Measurements from ENCODE around the gene PIAS4.
"Not testable (repeated sequence)": the region's sequence is repeated elsewhere in the genome, so short reads cannot be mapped to it uniquely, and the experiment has no call there.

PIAS4 gene

GRCh38 chr19:4007021-4007835 is at the start of gene PIAS4:
PIAS4 (plus strand) TSS chr19:4007736; CDS start chr19:4007761, 25 bp downstream.
- DNase-seq (ENCODE audit: low read depth): no peak

- no peak for DNase-seq (ENCODE audit: low read depth)
These were observed 48.4 kb upstream of the PIAS4 start for GRCh38 chr19:3958836-3959765.

- DNase-seq (ENCODE audit: low read depth): no peak
These were observed 47.8 kb upstream of the PIAS4 start for GRCh38 chr19:3959766-3960131.

GRCh38 chr19:3961007-3961406 is 46.5 kb upstream of the PIAS4 start:
- no peak for DNase-seq (ENCODE audit: low read depth)

GRCh38 chr19:3963458-3964255 is 43.9 kb upstream of the PIAS4 start:
- no peak for DNase-seq (ENCODE audit: low read depth)

- no peak for DNase-seq (ENCODE audit: low read depth)
These were observed 43.0 kb upstream of the PIAS4 start for GRCh38 chr19:3964256-3965194.

- DNase-seq (ENCODE audit: low read depth): no peak
These were observed 41.2 kb upstream of the PIAS4 start for GRCh38 chr19:3966051-3967017.

- DNase-seq (ENCODE audit: low read depth): not testable (repeated sequence)
These were observed 39.6 kb upstream of the PIAS4 start for GRCh38 chr19:3967983-3968382.

- DNase-seq (ENCODE audit: low read depth): peak; percentile 99
These were observed 38.7 kb upstream of the PIAS4 start for GRCh38 chr19:3968556-3969434.

GRCh38 chr19:3969435-3970312 is 37.9 kb upstream of the PIAS4 start:
- no peak for DNase-seq (ENCODE audit: low read depth)

GRCh38 chr19:3970313-3970807 is 37.2 kb upstream of the PIAS4 start:
- DNase-seq (ENCODE audit: low read depth): no peak

GRCh38 chr19:3970808-3971598 is 36.5 kb upstream of the PIAS4 start, which contains the start of gene DAPK3:
DAPK3 (minus strand) TSS chr19:3971099; CDS start chr19:3969735, 1,364 bp downstream.
- DNase-seq (ENCODE audit: low read depth): peak; percentile 90

- no peak for DNase-seq (ENCODE audit: low read depth)
These were observed 32.4 kb upstream of the PIAS4 start for GRCh38 chr19:3975144-3975543.

- no peak for DNase-seq (ENCODE audit: low read depth)
These were observed 31.9 kb upstream of the PIAS4 start for GRCh38 chr19:3975637-3976087.

- DNase-seq (ENCODE audit: low read depth): no peak
These were observed 30.9 kb upstream of the PIAS4 start for GRCh38 chr19:3976495-3977241.
